Right forelimb (tissue), 1 donor: ENCODE measurements around the gene CATSPERE.
"Not testable (repeated sequence)": the region's sequence is repeated elsewhere in the genome, so short reads cannot be mapped to it uniquely, and the experiment has no call there.

Experiments
- DNase-seq: peaks from one replicate; pipeline ENCODE4 v3.0.0-alpha.2; 2018

Gene CATSPERE

GRCh38 chr1:244556263-244556662 is 95.2 kb downstream of the CATSPERE start:
- no peak for DNase-seq

DNA sequence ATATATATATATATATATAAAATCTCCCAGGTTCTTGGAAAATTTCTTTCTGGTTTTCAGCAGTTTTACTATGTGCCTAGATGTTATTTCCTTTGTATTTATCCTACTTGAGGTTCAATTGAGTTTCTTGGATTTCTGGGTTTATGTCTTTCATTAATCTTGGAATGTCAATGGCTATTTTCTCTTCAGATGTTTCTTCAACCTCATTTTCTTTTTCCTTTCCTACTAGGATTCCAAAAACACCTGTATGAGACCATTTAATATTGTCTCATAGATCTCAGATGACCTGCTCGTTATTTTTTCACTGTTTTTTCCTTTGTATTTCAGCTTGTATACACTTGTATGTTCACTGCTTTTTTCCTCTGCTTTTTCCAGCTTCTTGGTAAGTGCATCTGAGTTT is 96.5 kb downstream of the CATSPERE start:
- no peak for DNase-seq

GRCh38 chr1:244559561-244559960 is 98.5 kb downstream of the CATSPERE start:
- DNase-seq = no peak

DNA sequence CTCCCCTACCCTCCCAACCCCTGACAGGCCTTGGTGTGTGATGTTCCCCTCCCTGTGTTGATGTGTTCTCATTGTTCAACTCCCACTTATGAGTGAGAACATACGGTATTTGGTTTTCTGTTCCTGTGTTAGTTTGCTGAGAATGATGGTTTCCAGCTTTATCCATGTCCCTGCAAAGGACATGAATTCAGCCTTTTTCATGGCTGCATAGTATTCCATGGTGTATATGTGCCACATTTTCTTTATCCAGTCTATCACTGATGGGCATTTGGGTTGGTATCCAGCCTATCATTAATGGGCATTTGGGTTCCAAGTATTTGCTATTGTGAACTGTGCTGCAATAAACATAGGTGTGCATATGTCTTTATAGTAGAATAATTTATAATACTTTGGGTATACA is 101.8 kb downstream of the CATSPERE start:
- not testable (repeated sequence) for DNase-seq

DNA sequence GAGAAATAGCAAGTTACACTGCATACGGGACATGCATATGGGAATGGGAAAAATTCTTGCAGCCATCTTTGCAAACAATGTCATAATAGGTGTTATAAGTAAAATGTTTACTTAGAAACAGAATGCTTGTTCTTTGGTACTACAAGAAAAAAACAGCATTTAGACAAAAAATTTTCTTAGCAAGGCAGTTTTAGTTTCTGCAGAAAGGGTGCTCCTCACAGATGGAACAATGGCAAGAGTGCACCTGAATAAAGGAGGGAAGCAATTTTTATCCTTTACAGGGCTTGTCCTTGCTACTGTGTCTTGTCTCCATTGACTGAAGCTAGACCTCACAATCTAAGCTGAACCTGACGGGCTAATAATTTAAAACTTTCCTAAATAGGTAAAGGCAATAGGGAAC is 112.7 kb downstream of the CATSPERE start:
- no peak for DNase-seq

DNA sequence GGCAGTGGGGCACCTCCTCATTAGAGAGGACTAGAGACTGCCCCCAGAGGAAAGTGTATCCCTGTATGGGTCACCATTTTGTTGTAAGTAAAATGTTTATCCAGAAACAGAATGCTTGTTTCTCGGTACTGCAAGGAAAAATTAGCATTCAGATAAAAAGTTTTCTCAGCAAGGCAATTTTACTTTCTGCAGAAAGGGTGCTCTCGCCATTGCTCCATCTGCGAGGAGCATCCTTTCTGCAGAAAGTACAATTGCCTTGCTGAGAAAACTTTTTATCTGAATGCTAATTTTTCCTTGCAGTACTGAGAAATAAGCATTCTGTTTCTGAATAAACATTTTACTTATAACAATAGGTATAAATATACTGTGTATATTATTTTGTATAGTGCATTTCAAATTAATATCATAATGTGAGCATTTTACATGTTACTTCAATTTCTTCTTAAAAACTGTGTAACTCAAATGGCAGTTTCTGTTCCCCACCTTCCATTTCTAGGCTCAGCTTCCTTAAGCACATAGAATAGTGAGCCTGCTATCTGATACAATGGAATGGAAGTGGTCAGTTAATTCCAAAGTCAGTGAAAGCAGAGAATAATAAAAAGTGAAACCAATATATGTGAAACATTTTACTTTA is 115.3 kb downstream of the CATSPERE start:
- no peak for DNase-seq

- DNase-seq = not testable (repeated sequence)
Observed at GRCh38 chr1:244578205-244578604, 117.1 kb downstream of the CATSPERE start.

GRCh38 chr1:244583358-244583982 is 122.4 kb downstream of the CATSPERE start:
- no peak for DNase-seq

DNA sequence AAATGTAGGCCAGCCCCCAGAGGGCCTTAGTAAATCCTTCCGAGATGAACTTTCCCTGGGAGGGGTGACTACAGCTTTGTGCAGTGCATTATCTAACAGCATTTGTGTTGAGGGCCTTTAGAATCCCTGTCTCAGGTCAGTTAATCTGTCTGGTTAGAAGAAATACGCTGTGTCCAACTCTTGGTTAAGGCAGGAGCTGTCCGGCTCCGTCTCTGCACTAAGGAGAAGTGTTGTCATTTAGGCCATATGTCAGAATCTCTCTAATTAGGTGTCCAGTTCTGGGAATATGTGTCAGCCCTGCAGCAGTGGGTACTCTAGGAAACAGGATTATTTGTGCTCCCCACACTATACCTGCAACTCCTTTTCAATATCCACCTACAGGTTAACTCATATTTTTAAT is 124.8 kb downstream of the CATSPERE start:
- DNase-seq = no peak

DNA sequence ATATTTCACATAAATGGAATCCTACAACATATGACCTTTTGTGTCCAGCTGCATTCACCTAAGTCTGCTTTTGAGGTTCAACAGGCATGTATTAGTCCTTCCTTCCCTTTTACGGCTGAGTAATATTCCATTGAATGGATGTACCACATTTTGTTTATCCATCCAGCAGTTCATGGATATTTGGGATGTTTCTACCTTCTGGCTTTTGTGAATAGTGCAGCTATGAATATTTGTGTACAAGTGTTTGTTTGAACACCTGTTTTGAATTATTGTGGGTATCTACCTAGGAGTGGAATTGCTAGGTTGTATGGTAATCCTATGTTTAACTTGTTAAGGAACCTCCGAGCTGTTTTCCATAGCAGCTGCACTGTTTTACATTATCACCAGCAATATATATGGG is 129.6 kb downstream of the CATSPERE start:
- DNase-seq = no peak

DNA sequence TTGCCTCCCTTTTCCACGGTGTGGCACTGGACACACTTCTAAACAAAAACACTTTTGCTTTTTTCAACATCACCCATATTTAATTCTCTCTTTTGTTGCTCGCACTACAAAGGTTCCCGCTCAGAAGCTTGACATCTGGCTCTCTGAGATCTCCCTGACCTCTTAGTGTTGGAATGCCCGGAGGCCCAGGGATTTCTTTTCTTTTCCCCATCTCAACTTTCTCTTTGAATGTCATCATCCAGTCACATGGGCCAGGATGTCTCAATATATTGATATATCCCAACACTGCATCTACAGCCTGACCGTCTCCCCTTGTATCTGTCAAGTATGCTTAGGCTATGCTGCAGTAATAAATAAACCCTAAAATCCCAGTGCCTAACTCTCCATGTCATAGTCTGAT is 137.5 kb downstream of the CATSPERE start:
- DNase-seq = no peak

GRCh38 chr1:244599937-244600350 is 138.9 kb downstream of the CATSPERE start:
- no peak for DNase-seq

- DNase-seq = no peak
Observed at GRCh38 chr1:244601336-244601735, 140.3 kb downstream of the CATSPERE start.

- DNase-seq = no peak
Observed at GRCh38 chr1:244603498-244603897, 142.4 kb downstream of the CATSPERE start.

DNA sequence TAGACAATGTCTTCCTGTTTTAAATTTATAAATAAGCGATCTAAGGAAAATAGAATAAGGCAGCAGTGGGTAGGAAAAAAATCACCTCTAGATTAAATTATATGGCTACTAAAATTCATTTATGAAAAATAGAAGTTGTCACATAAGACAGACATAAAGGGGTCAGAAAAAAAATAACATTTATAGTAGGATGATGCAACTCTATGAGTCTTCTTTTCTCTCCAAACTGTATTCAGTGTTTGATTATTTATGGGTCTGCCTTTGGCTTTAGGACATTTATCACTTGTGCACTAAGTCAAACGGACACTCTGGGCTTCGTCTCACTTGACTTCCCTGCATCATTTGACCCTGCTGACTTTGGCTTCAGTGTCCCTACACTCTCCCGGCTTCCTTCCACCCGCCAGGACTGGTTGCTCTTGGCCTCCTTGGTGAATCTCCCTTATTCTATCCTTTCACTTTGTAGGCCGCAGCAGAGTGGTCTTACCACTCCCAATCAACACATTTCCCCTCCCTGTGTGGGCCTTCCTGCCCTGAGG is 144.8 kb downstream of the CATSPERE start:
- no peak for DNase-seq

GRCh38 chr1:244614113-244614836 is 153.2 kb downstream of the CATSPERE start:
- DNase-seq = no peak

DNA sequence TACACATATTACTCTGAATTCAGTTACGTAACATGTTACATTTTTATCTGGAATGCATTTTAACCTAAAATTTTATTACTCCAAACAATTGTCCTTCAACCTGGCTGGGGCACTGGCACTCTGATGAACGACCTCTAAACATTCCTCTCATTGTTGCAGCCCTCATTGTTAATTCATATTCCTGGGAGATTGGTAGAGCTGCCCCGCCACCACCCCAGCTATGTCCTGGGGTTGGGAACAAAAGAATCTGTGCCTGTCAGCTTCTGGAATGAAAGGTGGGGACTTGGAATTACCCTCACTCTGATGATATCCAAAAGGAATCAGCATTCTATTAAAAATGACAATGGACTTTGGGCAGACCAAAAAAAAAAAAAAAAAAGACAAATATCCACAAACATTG is 153.8 kb downstream of the CATSPERE start:
- no peak for DNase-seq

DNA sequence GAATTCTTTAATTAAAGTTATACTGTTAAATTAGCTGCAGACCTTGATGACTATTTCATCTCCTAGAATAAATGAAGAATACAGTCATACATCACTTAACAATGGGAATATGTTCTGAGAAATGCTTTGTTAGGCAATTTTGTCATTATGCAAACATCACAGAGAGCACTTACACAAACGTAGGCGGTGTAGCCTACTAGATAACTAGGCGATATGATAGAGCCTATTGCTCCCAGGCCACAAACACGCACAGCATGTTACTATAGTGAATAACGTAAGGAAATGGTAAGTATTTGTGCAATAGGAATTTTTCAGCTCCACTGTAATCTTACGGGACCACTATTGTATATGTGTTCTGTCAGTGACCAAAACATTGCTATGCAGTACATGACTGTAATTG is 154.2 kb downstream of the CATSPERE start:
- no peak for DNase-seq

- DNase-seq = no peak
Observed at GRCh38 chr1:244626709-244627108, 165.6 kb downstream of the CATSPERE start.

DNA sequence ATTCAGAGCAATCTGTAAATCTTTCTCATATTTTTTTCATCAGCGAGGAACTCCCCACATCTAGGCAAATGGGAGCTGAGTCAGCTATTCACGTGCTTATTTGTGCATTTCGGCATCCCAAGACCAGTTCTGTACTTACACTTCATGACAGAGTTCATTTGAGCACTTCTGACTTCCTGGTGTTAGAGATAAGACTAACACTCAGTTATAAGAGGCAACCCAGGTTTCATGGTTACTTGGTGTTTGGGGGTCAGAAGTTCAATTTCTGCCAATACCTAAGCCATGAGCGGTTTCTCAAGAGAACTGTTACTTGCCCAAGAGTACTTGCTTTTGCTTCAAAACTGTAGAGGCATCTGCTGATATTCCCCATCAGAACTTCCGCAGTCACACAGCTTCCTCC is 167.7 kb downstream of the CATSPERE start:
- no peak for DNase-seq

DNA sequence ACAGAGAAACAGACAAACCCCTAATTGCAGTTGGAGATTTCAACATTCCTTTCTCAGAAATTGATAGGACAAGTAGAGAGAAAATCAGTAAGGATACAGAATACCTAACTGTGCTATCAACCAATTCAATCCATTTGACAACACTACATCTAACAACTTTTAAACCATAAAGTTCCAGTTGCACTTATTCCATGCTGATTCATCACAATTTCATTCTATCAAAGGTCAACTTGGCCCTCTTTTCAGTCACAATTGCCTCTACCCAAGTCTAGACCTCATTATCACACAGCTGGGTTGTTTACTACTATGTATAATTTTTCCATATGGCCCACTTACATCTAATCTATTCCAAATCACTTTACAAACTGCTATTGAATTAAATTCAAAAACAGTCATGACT is 172.1 kb downstream of the CATSPERE start:
- no peak for DNase-seq

GRCh38 chr1:244634546-244634945 is 173.5 kb downstream of the CATSPERE start:
- DNase-seq = no peak

DNA sequence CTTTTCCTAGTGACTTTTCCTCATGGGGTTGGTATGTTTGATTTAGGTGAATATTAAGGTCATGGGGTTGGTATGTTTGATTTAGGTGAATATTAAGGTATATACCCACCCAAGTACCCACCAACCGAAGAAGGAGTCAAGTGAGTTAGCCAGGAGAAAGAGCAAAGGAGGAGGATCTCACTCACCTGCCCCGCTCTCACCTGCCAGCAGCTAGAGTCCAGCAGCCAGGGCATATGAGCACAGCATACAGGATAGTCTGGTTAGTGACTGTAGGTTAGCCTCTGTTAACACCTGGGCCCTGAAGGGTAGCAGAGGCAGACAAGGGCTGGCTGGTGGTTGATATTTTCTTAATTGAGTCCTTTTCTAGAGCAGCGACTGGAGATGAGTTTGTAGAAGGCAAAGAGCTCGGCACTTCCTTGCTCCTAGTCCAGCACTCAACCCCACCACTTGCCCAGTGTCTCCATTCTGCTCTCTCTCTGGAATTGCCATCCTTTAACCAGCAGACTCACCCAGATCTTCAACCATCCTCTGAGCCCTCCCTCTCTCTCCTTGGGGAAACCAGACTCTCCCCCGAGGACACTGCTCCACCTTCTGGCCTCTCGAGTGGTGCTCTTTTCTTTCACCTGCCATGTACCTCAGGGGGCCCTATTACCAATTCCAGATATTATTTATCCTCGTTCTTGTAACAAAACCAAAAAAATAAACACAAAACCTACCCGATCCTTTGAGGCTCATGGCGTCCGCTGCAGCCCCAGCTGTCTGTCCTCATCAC is 175.6 kb downstream of the CATSPERE start:
- DNase-seq = no peak
